A673 (cell line): Measurements from ENCODE around the gene IVL. TPM values are rescaled to one million over a fixed set of nuclear protein-coding genes. Genes with fewer than 3 reads are reported as not detected.

Source experiments
- BruUV-seq: library from RNA; stranded (reverse); fragments of 400-500 nt; replicated peaks from 2 replicates; lab custom pipeline; 2021; lab: Mats Ljungman, UMichigan
- CTCF ChIA-PET: fragments of 300-600 bp; sonication (Branson Sonifier 250); formaldehyde crosslinking; loops from one replicate; lab custom pipeline; 2022; ENCODE audit warnings: antibody characterized with exemption; lab: Charles Lee
- POLR2A ChIA-PET: fragments of 300-600 bp; sonication (Branson Sonifier 250); formaldehyde crosslinking; loops from one replicate; lab custom pipeline; 2022; ENCODE audit warnings: antibody characterized with exemption; ENCODE audit not compliant: low non-redundant PET; lab: Charles Lee
- DNase-seq: peaks from one replicate; pipeline ENCODE4 v3.0.0-alpha.2; 2015; ENCODE audit warnings: low spot score
- H3K27ac ChIP-seq: fragments of 200-600 bp; sonication (generic); 2 replicates; pipeline ENCODE4 v1.5.1; 2016; ENCODE audit warnings: mixed run types, low read depth, mild to moderate bottlenecking, mixed read lengths, antibody characterized with exemption, low read length; ENCODE audit not compliant: poor library complexity, severe bottlenecking
- H3K27me3 ChIP-seq: fragments of 200-600 bp; sonication (generic); replicated peaks from 2 replicates; pipeline ENCODE4 v1.6.1; 2017; ENCODE audit warnings: mixed run types, low read depth, mild to moderate bottlenecking, mixed read lengths, antibody characterized with exemption, low read length; ENCODE audit not compliant: insufficient read depth, poor library complexity
- H3K36me3 ChIP-seq: fragments of 200-600 bp; sonication (generic); 2 replicates; pipeline ENCODE4 v1.6.1; 2016; ENCODE audit warnings: mixed run types, mild to moderate bottlenecking, mixed read lengths, antibody characterized with exemption, low read length; ENCODE audit not compliant: insufficient read depth, poor library complexity, severe bottlenecking
- H3K4me1 ChIP-seq: fragments of 200-600 bp; sonication (generic); 2 replicates; pipeline ENCODE4 v1.6.1; 2017; ENCODE audit warnings: mixed run types, mild to moderate bottlenecking, mixed read lengths, antibody characterized with exemption, low read length; ENCODE audit not compliant: insufficient read depth, poor library complexity, severe bottlenecking
- H3K4me3 ChIP-seq: fragments of 200-600 bp; sonication (generic); 2 replicates; pipeline ENCODE4 v1.5.1; 2016; ENCODE audit warnings: low read depth, mixed run types, mild to moderate bottlenecking, mixed read lengths, low read length; ENCODE audit not compliant: poor library complexity, severe bottlenecking
- H3K9me3 ChIP-seq: fragments of 200-600 bp; sonication (generic); 2 replicates; pipeline ENCODE4 v1.6.1; 2016; ENCODE audit warnings: mixed run types, low read depth, mild to moderate bottlenecking, mixed read lengths, antibody characterized with exemption, low read length; ENCODE audit not compliant: poor library complexity, severe bottlenecking
- EZH2 ChIP-seq: fragments of 200-600 bp; sonication (generic); IDR thresholded peaks from 2 replicates; pipeline ENCODE4 v1.6.1; 2017; ENCODE audit warnings: borderline replicate concordance, low read depth, mild to moderate bottlenecking, mixed read lengths, antibody characterized with exemption, low read length; ENCODE audit not compliant: poor library complexity, severe bottlenecking
- intact Hi-C: fragments of 100-400 bp; cut with micrococcal nuclease; formaldehyde crosslinking; loops from one replicate; pipeline ENCODE4 v1.10.0; 2022; ENCODE audit not compliant: unreplicated experiment
- total RNA-seq: library from RNA; stranded (reverse); gene quantifications from 2 replicates; pipeline ENCODE4 v1.2.3, GENCODE V29; 2021
- TF ChIP-seq, protein P1 (sequence below): fragments of 300-800, 200-600 bp; sonication (generic); conservative IDR thresholded peaks from 2 replicates; pipeline ENCODE4 v1.5.1; 2017; ENCODE audit warnings: low read depth, mild to moderate bottlenecking, antibody characterized with exemption, low read length, moderate library complexity, mixed read lengths

Gene IVL
- total RNA-seq, 1 experiment from 2014 or later = not detected

DNA sequence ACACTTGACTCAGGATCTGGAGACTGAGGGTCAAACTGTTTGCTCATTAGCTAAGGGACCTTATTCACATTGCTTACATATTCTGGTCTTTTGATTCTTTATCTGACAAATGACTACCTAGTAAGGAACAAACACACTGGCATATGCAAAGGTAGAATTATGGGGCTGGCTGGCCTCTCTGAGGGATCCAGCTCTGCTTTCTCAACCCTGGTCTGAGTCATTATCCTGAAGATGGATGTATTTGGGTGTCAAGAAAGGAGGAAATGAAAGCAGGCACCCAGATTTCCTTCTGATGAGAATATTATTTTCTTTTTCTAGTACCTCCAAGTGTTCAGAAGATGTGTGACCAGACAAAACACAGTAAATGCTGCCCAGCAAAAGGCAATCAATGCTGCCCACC is 24.3 kb upstream of the IVL start:
- no TSS peak for BruUV-seq
- Histone ChIP-seq H3K9me3 (no peaks in the 10 kb centered on the region), H3K4me1 (no peaks in the 10 kb centered on the region), H3K27me3 (peaks cover 12% of the 10 kb centered on the region), H3K4me3 (no peak overlapping the region), H3K36me3 (no peaks in the 10 kb centered on the region), H3K27ac (no peak overlapping the region)
- intact Hi-C loops = no loop called here
- ChIA-PET CTCF (no interaction called here), POLR2A (no interaction called here)
- TF ChIP-seq, protein P1, sequence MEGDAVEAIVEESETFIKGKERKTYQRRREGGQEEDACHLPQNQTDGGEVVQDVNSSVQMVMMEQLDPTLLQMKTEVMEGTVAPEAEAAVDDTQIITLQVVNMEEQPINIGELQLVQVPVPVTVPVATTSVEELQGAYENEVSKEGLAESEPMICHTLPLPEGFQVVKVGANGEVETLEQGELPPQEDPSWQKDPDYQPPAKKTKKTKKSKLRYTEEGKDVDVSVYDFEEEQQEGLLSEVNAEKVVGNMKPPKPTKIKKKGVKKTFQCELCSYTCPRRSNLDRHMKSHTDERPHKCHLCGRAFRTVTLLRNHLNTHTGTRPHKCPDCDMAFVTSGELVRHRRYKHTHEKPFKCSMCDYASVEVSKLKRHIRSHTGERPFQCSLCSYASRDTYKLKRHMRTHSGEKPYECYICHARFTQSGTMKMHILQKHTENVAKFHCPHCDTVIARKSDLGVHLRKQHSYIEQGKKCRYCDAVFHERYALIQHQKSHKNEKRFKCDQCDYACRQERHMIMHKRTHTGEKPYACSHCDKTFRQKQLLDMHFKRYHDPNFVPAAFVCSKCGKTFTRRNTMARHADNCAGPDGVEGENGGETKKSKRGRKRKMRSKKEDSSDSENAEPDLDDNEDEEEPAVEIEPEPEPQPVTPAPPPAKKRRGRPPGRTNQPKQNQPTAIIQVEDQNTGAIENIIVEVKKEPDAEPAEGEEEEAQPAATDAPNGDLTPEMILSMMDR = no peak
- no peak for TF ChIP-seq EZH2
- DNase-seq = no peak

DNA sequence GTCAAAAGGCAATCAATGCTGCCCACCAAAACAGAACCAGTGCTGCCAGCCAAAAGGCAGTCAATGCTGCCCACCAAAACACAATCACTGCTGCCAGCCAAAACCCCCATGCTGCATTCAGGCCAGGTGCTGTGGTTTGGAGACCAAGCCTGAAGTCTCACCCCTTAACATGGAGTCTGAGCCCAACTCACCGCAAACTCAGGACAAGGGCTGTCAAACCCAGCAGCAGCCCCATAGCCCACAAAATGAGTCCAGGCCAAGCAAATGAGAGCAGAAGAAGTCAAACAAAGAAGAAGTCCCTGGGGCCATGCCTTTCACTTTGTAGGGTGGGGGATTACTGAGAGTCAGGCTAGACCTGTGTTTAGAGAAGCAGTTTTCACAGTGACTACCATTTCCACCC is 23.8 kb upstream of the IVL start:
- intact Hi-C loops = no loop called here
- Histone ChIP-seq H3K4me3 (no peak overlapping the region), H3K4me1 (no peaks in the 10 kb centered on the region), H3K27ac (no peak overlapping the region), H3K36me3 (no peaks in the 10 kb centered on the region), H3K27me3 (peaks cover 12% of the 10 kb centered on the region), H3K9me3 (no peaks in the 10 kb centered on the region)
- no TSS peak for BruUV-seq
- no peak for TF ChIP-seq EZH2
- TF ChIP-seq, protein P1 = no peak
- ChIA-PET CTCF (no interaction called here), POLR2A (no interaction called here)
- DNase-seq = no peak

DNA sequence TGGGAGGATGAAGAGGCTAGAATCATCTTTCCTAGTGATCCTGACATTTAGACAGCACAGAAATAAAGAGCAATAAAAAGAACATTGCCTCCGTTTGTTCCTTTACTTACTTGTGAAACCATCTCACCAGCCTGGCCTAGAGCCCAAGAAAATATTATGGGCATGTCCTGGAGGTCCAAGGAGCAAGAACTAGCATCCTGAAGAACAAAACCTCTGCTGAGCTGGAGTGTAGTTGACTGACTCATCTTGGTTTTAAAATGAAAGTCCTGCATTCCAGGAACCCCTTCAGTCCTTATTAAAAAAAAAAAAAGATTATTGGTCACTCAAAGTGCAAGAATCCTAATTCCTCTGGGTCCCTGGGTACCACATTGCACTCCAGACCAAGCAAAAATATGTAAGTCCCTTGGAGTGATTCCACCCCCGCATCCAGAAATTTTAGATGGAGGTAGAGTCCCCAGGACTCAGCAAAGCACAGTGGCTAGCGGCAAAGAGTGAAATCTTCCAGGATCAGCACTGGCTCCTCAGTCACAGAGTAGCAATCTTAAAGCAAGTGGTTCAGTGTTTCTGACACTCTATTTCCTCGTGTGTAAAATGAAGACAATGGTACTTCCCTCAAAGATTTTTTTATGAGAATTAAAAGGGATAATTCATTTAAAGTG is 23.3 kb upstream of the IVL start:
- H3K36me3 ChIP-seq = no peaks in the 10 kb centered on the region
- BruUV-seq = no TSS peak
- TF ChIP-seq EZH2 = no peak
- TF ChIP-seq, protein P1 = no peak
- DNase-seq = no peak
- no peaks in the 10 kb centered on the region for H3K4me1 ChIP-seq
- ChIA-PET POLR2A (no interaction called here), CTCF (no interaction called here)
- H3K27me3 ChIP-seq = peaks cover 12% of the 10 kb centered on the region
- no peaks in the 10 kb centered on the region for H3K9me3 ChIP-seq
- no peak overlapping the region for H3K4me3 ChIP-seq
- intact Hi-C loops = no loop called here
- H3K27ac ChIP-seq = no peak overlapping the region
